SKM-1 treated with dmso at 0.1 percent for 144 hours (cell line): ENCODE data around the gene THADA.
"Not testable (repeated sequence)": the region's sequence is repeated elsewhere in the genome, so short reads cannot be mapped to it uniquely, and the experiment has no call there.

ENCODE experiments used
- DNase-seq: peaks from one replicate; lab custom pipeline; 2025; ENCODE audit not compliant: unreplicated experiment; lab: John Stamatoyannopoulos, UW

The THADA gene

GRCh38 chr2:43540021-43540779, 55.6 kb downstream of the THADA start:
- peak; percentile 31 for DNase-seq

DNA sequence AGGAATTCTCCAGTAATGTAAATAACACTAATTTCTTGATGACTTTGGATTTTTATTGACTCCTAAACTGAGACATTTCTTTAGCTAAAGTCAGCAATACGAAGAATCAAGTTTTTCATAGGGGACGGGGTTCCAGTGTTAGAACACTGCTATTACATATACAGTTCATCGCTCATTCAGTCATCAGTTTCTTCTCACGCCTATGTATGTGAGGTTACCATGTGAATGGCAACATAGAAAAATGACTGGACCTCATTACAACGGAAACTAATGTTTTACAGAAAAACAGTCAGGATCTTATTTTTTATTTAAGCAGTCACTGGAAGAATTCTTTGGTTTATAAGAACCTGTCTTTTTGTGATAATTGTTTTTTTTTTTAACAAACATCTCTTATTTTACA, 56.4 kb downstream of the THADA start:
- DNase-seq = no peak

DNA sequence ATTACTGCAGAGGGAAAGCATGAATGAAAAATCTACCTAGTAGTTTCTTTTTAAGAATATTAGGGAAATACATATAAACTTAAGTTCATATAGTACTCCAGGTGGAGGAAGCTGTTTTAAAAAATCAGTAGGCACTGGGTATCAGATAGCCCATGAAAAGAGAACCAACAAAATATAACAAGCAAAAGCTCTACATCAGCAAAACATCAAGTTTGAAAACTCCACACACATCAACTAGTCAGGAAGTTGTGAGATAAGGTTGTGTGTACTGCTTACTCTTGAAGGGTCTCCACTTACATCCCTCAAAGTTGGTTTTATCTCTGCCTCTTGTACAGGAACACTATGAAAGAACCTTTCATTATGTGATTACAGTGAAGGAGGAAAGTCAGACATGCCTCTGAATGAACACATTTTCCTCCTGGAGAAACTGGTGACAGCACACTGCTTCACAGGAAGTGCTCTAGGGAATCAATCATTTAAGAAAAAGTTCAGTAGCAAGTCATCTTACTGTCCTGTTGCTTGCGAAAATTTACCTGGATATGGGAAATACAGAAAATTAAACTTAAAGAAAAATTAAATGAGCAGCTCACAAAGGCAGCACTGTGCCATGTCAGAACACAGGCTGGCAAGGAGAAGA, 57.7 kb downstream of the THADA start:
- DNase-seq = no peak

DNA sequence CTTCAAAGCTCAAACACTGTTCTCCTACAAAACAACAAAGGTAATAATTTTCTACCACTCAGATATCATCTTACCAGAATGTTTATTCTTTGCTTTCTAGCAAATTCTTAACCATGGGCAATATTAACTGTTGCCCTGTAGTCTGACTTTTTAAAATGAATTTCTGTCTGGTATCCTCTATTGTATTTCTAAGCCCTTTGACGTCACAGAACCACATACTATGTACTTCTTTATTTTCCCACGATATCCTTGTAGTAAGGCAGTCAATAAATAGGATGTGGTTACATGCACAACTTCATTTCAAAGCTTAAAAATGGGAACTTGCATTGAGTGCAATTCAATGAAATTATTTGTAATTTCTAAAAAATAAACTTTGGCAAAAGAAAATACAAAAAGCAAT, 58.7 kb downstream of the THADA start:
- no peak for DNase-seq

GRCh38 chr2:43534569-43534968, 61.3 kb downstream of the THADA start:
- DNase-seq = no peak

DNA sequence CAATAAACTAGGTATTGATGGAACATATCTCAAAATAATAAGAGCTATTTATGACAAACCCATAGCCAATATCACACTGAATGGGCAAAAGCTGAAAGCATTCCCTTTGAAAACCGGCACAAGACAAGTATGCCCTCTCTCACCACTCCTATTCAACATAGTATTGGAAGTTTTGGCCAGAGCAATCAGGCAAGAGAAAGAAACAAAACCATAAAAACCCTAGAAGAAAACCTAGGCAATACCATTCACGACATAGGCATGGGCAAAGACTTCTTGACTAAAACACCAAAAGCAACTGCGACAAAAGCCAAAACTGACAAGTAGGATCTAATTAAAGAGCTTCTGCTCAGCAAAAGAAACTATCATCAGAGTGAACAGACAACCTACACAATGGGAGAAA, 63.3 kb downstream of the THADA start:
- not testable (repeated sequence) for DNase-seq

DNA sequence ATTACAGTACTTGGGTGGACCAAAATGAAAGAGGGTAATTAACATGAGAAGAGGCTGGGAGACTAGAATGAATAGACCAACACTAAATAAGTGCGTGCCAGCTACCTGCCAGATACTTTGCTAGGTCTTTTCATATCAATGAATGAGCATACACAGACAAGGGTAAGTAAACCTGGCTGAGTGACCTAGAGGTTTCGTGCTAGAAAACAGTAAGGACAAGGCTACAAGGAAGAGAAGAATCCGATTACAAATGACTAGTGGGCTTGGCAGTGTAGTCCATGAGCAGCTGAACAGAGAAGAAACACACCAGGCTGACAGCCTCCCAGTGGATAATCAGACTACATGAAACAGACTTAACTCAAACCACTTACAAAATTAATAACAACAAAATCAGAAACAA, 64.6 kb downstream of the THADA start:
- DNase-seq = no peak

DNA sequence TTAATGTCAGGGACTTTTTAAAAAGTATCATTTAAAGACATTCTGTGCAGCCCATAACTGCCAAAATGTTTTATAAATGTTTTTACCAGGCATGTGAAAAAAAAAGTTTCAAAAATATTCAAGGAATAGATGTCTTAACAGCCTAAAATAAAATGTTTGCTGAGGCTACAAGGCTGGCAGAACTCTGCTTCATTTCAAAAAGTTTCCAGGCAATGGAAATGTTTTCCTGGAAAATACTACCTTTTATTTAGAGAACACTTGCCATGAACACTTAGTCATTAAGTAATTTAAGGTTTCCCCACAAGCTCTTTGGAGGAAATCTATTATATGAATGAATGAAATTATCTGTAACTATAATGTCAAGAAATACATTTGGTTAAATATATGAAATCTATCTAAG, 68.8 kb downstream of the THADA start:
- DNase-seq = no peak

- DNase-seq = no peak
Observed at GRCh38 chr2:43525506-43525905, 70.3 kb downstream of the THADA start.

GRCh38 chr2:43524177-43524965, 71.5 kb downstream of the THADA start:
- DNase-seq = no peak

DNA sequence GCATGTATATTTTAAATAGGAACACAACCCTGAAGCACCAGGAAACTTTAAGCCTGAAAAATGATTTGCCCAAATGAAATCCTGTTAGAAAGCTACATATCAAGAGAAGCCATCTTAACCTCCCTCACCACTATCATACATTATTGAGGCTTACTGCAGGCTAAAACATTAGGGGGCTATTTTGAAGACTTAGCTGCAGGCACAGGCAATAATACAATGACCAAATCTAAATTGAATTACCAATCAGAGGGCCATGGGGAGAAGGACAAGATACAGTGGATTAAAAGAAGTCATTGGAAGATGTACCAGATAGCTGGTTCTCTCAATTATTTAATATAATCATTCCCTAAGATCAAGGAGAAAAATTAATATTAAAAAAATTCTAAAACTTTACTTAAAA, 73.7 kb downstream of the THADA start:
- no peak for DNase-seq

GRCh38 chr2:43521568-43521967, 74.3 kb downstream of the THADA start:
- no peak for DNase-seq

- DNase-seq = no peak
Observed at GRCh38 chr2:43520919-43521318, 74.9 kb downstream of the THADA start.

- DNase-seq = peak; percentile 4
Observed at GRCh38 chr2:43519643-43520221, 76.1 kb downstream of the THADA start.

DNA sequence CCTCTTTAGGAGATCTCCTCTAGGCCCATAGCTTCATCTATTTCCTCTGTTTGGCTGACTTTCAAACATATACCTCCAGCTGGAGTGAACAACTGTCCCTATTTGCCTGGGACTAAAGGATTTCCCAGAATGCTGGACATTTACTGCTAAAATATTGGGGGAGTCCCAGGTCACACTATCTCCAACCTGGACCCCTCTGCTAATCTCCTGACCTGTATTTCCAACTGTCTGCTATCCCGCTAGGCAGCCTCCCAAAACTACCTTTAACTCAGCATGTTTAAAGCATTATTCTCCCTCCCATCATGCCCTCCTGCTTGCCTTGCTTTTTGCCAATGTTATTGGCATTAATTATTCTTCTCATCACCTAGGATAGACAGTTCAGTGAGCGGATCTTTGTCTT, 77.1 kb downstream of the THADA start:
- no peak for DNase-seq

DNA sequence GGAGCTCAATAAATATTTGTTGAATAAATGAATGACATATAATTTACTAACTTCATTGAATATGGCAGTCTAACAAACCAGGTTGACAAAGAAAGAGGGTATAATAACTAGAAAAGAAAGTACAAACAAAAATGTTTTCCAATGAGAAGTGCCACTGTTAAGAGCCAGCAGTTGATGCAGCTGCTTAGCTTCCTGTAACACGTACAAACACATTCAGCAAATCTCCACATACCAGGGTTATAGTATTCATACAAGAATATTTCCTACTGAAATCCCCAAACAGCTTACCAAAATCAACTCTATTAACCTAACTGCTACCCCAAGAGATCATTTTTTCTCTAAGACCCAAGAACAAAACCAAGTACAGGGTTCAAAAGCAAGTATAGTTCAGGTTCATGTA, 77.7 kb downstream of the THADA start:
- no peak for DNase-seq

- no peak for DNase-seq
Observed at GRCh38 chr2:43515807-43516497, 79.9 kb downstream of the THADA start.

- DNase-seq = no peak
Observed at GRCh38 chr2:43515248-43515647, 80.6 kb downstream of the THADA start.

DNA sequence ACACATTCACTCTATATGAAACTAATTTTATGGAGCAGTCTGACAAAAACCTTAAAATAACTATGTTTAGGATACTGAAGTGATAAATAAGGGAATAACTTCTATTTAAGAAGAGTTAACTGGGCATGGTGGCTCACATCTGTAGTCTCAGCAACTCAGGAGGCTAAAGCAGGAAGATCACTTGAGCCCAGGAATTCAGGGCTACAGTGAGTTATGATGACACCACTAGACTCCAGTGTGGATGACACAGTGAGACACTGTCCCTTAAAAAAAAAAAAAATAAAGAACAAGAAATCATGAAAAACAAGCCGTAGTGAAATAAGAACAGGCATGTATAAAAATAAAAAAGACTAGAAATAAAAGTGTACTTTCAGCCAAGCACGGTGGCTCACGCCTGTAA, 82.0 kb downstream of the THADA start:
- DNase-seq = no peak

- DNase-seq = no peak
Observed at GRCh38 chr2:43513216-43513615, 82.6 kb downstream of the THADA start.

DNA sequence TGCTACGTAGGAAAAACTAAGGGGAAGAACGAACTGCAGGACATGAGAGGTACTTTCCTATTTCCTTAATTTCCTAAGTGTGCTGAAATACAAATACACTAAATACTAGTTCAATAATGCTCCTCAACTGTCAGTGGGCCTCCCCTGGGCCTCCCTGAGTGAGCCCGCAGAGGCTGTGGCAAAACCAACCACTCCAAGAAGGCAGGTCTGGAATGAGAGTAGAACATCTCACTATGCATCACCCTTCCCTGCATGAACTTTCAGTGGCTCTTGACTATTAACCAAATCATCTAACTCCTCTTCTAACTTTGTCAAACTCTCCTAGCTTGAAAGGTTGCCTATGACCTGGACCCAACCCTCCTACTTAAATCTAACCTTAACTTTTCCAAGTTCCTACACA, 84.6 kb downstream of the THADA start:
- no peak for DNase-seq
